Stimulated activated CD8-positive, alpha-beta memory T cell treated with anti-CD3 and anti-CD28 coated beads, Interleukin-12 subunit alpha, Interleukin-12 subunit beta, amount 100 ng/mL, for 1 hour (primary cell): ENCODE data around the gene MRTFB.

ENCODE experiments used
- DNase-seq: peaks from one replicate; pipeline ENCODE4 v3.0.0-alpha.2; 2020; ENCODE audit warnings: low read depth

MRTFB gene

DNA sequence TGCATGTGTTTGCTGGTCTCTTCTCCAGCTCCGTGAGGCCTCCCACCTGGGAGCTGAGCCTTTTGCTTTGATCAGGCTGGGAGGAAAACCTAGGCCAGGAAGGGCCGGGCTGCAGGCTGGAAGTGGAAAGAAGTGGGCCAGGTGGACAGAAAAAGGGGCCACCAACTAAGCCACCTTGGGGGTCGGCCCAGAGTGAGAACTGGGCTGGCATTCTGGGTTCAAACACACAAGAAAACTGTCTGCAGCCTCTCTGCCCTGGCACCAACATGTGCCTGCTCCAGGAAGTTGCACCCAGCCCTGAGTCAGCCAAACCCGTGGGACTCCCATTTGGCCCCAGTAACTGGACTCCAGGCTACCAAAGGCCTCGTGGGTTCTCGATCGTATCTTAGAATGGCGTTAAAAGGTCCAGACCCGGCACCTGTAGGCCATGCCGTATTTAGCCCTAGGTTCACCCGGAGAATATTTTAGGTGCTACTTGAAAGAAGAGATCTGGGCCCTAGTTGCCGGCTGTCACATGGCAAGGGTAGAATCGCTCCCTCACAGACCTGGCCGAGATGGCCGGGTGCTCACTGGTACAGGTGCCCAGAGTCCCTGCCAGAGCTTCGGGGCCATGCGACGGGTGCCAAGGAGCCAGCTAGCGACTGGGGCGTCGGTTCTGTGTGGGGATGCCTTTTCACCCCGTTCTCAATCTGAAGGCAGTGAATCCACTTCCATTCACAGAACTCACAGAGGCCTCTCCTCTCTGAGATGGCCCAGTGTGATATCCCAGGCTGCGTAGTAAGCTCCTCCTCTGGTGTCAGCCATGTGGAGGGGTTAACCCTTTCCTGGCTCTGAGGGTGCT is 236.6 kb downstream of the MRTFB start:
- no peak for DNase-seq

DNA sequence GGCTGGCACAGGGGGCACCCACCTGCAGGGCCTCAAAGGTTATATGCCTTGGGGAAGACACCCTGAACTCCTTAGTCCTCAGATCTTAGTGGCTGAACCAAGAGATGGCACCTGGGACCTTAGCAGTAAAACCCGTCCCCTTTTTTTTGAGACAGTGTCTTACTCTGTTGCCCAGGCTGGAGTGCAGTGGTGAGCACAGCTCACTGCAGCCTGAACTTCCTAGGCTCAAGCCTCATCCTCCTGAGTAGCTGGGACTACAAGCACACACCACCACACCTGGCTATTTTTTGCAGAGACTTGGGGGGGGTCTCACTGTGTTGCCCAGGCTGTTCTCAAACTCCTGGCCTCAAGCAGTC is 237.2 kb downstream of the MRTFB start:
- no peak for DNase-seq

DNA sequence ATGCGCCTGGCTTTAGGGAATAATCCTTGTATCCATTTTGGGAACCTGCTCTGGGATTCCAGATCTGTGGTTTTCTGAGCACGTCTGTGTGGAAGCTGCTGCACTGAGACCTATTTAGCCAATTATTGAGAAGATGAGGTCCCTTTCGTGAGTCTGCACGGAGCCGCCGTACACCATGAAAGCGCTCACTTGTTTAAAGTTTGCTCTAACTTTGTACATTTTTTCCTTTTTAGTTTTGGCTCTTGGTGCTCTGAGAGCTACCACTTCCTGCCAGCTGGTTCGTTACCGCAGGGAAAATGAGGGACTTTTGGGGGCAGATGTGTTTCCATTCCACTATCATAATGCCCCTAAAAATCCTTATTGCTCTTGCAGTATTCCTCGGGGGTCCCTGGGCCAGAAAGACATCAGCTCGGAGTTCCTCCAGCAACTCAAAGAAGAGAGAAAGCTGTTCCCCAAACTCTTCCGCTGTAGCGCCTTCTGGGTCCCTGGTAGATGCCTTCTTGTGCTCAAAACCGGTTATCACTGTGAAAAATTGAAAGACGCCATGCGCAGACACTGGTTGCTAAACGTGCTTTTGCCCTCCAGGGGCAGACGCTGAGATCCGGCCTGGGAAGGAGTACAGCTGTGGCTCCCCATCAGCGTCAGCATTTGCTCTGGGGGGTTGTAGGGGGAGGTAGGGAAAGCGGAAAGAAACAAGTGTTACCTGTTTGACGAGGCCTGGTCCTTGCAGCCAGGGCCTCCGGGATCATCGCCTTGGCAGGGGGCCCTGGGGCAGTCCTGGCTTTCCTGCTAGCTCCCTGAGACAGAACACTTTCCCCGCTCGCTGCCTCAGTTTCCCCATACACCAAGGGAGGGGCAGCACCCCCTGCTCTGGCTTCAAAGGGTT is 238.1 kb downstream of the MRTFB start:
- no peak for DNase-seq

DNA sequence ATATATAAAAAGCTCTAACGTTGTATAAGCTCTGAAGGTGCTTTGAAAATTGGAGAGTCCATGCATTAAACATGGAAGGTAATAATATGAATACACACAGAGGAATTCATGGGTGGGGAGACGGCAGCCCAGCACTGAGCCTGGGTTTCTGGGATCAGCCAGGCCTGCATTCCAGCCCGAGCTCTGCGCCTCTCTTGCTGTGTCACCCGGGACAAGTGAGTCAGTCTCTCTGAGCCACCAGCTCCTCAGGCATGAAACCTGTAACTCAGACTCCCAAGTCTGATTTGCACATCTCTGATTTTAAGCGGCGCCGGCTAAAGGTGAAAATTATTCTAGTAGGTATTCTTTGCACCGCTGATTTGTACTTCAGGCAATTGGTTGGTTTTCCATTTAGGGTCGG is 238.8 kb downstream of the MRTFB start:
- DNase-seq: no peak

DNA sequence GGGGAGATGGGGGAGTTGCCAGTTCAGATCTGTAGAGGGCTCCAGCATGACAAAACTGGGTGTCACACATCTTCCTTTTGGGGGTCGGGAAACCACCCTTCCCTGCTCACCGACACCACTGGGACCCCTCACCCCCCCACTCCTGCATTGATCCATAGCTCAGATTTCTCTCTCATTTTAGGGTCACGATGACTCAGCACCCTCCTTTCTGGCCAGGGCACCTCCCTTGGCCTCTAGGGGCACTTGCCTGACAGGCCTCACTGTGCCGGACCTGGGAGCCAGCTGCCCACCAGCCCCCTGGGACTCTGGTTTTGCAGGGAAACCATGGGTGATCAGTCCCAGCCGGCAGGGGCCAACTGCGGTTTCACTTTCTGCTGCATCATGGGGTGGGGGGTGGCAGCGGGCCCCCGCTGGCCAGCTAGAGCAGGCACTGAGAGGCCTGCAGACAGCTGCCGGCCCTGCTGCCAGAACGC is 239.4 kb downstream of the MRTFB start:
- no peak for DNase-seq

DNA sequence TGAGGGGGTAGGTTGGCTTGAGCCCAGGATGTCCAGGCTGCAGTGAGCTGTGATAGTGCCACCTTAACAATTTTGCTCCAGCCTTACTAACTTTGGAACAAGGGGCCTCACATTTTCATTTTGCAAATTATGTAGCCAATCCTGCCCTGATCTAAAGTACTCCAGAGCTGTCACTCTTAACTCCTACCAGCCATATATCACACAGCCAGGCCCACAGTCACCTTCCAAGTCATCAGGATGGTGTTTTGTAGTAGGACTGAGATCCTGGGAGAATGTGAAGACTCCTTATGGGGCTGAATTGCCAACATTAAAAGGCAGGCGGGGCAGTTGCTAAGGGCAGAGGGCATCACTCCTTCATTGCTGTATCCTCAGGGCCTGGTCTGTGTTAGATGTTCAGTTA is 243.0 kb downstream of the MRTFB start:
- DNase-seq: no peak

DNA sequence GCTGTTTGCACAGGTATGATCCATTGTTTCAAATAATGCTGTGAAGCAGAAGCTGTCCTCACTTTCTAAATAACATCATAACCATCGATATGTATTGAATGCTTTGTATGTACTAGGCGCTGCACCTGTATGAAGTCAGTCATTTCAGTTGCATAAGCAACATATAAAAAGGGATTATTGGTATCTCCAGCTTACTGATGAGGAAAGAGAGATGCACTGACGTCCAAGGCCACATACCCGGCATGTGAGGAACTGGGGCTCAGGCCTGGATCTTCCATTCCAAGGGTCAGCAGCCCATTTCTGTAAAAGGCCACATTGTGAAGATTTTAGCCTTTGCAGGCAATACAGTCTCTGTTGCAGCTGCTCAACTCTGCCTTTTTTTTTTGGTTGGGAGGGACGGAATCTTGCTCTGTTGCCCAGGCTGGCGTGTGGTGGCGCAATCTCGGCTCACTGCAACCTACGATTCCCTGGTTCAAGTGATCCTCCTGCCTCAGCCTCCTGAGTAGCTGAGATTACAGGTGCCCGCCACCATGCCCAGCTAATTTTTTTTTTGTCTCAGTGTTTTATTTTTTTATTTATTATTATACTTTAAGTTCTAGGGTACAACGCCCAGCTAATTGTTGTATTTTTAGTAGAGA is 244.7 kb downstream of the MRTFB start:
- DNase-seq: no peak
